ENCODE data around the gene PDZD8.
"Not testable (repeated sequence)": the region's sequence is repeated elsewhere in the genome, so short reads cannot be mapped to it uniquely, and the experiment has no call there.

PDZD8 gene

DNA sequence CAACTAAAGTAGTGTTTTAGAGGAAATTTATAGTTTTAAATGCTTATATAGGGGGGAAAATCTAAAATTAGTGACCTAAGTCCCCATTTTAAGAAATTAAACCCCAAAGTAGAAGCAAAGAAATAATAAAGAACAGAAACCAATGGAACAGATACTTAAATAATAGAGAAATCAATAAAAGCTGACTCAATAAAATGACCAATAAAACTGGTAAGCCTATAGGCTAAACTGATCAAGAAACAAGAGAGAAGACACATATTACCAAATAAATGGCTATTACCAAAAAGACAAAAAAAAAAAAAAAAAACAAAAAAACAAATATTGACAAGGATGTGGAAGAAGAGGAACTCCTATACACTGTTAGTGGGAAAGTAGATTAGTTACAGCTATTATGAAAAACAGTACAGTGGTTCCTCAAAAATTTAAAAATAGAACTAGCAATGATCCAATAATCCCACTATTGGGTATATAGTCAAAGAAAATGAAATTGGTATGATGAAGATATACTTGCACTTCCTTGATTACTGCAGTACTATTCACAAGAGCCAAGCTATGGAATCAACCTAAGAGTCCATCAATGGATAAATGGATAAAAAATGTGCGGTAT, 81.1 kb downstream of the PDZD8 start:
- no peak for DNase-seq (ENCODE audit: low spot score)

DNA sequence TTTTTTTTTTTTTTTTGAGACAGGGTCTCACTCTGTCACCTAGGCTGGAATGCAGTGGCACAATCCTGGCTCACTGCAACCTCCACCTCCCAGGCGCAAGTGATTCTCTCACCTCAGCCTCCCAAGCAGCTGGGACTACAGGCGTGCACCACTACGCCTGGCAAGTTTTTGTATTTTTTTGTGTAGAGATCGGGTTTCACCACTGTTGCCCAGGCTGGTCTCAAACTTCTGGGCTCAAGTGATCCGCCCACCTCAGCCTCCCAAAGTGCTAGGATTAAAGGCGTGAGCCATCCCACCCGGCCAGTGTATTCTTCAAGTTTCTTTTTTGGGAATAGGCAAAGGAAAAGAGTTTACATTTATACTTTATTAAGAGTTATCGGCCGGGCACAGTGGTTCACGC, 84.4 kb downstream of the PDZD8 start:
- not testable (repeated sequence) for DNase-seq (ENCODE audit: low spot score)

DNA sequence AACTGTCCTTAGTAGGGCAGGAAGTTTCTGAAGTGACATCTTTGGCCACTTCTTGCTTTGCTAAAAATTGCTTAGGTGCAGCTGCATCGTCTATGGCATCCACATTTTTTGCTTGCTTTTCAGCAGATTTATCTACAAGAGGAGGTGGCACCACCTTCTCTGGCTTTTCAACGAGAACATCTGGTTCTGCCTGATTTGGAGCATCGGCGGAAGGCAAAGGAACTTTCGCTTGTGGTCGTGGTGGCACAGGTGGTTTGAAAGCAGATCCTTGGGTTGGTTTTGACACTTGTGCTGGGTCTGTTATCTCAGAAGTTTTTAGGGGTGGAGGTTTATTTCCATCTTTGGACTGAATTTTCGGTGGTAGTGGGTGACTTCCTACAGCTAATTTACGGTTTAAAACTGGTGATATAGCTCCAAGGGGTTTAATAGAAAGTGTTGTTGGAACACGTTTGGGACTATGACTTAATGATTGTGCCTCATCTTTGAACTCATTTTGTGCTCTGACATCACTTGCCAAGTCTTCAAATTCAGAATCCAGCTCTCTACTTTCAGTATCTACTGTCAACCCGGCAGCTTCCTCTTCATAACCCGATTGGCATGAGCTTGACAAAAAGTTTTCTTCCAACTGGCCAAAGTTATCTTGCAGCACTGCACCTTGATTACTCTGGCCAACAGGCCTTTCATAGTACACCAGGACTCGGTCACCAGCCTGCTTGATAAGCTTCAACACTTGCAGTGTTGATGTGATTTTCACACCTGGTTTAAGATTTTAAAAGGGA, 90.3 kb downstream of the PDZD8 start:
- no peak for DNase-seq (ENCODE audit: low spot score)

DNA sequence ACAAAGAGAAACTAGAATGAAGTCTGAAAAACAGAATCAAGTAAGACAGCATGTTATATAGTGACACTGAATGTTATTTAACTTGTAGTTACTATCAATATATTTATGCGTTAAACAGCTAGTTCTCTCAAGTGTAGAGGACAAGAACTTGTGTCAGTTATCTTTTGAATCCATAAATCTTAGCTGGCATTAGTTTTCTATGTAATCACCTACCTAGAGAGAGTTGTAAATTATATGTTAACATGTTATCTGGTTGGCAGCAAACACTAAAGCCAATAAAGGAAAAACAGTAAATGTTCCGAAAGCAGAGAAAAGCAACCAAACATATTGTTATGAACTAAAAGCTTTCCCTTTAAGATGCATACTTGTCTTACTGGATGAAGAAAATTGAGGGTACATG, 97.6 kb downstream of the PDZD8 start:
- DNase-seq (ENCODE audit: low spot score): no peak

DNA sequence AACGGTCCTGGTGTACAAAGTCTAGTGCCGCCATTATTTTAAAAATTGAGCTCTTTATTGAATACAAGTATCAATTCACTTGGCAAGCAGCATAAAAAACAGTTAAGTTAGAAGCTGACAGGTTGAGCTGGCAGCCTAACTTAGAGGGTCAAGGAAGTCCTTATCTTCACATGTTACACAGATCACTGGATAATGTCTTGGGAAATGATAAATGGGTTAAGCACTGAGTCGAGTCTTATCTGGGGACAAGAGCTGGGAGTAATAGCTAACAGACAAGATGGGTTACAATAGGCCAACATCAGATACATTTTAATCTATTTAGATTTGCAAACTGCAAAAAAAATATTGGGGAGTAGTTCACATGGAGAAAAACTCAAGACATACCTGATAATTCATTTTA, 100.1 kb downstream of the PDZD8 start:
- no peak for DNase-seq (ENCODE audit: low spot score)

DNA sequence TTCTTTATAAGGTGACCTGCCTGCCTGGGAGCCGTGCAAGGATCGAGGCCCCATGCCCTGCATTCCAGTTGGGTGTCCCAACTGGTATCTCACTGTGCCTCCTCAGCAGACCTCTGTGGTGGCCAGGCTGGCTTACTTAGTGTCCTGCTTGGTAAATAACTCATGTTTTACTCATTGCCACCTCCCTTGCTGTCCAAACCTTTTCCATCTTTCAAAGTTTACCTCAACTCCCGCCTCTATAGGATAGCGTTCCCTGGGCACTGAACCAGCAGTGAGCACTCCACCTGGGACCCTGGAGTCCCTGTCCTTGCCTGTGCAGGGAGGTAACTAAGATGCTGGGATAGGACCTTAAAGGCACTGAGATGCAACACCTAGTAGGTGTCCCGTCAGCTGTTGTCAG, 100.7 kb downstream of the PDZD8 start:
- DNase-seq (ENCODE audit: low spot score): no peak

DNA sequence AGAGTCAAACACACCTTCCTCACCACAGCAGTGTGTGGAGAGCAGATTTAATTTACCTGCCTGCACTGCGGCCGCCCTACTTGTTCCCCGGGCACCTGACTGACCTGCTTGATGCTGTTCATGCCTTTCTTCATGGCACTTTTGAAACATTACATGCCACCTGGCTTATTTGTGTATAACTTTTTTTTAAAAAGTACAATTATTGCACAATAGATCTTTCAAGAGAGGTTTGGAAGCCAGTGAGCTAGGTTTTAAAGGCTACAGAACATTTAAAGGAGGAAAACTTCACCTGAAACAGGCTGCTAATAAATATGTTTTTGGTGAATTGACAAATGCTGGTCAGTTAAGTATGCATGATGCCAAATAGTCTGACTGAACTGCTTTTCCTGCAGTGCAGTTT, 101.3 kb downstream of the PDZD8 start:
- DNase-seq (ENCODE audit: low spot score): no peak

DNA sequence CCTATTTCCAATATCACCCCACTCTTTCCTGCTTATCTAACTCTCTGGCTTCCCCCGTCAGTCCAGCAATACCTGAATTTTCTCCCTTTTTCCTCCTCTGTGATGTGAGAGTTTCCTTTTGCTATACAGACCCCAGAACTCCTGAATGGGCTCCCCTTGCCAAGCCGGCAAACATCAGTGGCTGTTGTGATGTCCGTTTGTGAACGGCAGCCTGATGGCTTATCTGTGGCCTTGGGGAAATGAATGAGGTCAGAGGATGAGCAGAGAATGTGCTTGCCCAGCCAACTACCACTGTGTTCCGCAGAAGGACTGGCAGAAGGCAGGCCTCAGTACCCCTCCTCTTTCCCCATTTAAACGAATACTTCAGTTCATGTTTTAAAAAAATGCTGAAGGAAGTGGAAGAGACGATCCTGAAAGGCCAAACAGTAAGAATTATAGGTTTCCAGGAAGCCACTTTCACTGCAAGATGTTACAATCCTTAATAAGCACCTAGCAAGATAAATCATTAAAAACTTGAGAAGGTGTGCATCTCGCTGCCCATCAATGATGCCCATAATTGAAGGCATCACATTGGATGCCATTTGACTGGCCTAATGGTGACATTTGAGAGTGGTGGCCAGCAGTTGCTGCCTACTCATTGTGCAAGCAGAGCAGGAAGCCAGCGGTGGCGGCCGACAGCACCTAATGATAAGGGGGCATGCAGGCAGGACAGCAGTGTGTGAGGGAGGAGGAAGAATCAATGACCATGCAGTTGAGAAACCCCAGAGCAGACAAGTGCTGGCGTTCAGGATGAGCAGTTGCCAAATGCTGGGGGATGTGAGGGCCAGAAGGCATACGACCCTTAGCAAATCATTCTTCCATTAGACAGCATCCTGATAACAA, 102.8 kb downstream of the PDZD8 start:
- DNase-seq (ENCODE audit: low spot score): no peak

DNA sequence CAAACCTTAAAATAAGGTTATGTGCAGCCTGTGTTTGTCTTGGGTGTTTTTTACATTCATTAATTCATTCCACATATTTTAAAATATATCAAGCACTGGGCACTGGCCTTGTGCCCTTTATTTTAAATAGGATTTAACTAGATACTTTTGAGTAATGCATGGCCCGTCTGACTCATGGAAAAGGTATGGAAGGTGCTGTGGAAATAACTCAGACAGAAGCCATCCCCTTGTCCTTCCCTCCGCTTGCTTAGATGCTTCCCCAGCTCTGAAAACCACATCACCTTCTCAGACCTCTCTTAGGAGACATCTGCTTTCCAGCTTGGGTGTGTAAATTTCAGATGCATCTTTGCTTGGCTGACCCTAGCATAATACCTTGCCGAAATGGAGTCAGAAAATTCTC, 103.8 kb downstream of the PDZD8 start:
- DNase-seq (ENCODE audit: low spot score): no peak

DNA sequence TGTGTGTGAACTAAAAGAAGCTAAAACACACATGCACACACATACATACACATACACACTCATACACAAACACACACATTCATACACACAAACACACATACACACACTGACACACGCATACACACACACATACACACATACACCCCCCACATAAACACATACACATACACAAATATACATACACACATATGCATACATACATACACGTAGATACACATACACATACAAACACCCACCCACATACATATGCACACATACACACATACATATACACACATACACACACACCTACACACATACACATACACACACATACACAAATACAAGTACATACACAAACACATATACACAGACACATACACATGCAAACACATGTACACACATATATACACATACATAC, 106.3 kb downstream of the PDZD8 start:
- DNase-seq (ENCODE audit: low spot score): no peak

DNA sequence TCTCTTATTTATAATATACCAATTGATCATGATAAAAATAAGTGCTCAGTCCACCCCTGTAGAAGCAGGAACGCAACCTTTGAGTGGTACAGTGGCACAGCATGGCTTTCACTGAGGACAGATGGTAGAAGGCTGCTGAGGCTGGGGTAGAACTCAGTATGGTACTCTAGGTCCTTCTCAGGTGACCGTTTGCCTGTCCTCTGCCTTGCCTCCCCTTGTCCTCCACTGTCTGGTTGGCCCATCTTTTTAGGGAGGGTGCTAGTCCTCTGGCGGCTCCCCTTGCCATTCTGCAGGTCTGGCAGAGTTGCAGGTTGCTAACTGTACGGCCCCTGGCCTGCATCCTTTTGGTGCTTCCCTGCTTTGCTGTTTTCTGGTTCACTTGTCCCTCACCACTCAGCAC, 107.0 kb downstream of the PDZD8 start:
- DNase-seq (ENCODE audit: low spot score): no peak

DNA sequence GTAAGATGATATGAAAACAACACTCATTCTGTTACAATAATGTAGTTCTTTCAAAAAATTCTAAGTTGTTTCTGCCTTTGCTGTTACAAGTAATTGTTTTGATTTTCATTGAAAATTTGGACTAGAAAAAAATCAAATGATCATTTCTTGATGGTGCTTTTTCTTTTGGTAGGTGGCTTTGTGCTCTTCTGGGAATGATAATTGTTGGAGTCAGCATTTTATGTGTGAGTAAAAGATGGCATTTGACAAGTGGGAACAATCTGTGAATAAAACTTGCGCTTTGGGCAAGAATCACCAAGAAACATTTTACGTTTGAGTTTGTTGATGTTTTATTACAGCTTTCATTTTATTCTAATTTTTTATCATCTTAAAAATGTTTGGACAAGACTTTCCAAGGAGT, 108.4 kb downstream of the PDZD8 start:
- no peak for DNase-seq (ENCODE audit: low spot score)

DNA sequence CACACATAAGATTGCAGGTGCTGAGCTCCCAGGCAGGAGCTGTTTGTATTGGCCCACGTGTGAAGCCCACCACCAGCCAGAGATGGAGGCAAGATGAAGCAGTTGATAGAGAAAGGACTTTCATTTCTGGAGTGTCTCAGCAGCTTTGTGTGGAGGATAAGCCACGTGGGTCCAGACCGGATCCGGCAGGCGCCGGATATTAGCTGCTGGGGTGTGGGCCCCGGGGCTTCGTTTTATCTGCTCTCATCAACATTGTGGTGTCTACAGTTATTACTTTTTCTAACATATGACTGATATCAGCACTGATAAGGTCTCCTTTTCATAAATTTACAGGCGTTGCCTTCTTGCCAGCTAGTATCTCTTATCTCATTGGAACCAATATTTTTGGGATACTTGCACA, 108.8 kb downstream of the PDZD8 start:
- DNase-seq (ENCODE audit: low spot score): no peak

DNA sequence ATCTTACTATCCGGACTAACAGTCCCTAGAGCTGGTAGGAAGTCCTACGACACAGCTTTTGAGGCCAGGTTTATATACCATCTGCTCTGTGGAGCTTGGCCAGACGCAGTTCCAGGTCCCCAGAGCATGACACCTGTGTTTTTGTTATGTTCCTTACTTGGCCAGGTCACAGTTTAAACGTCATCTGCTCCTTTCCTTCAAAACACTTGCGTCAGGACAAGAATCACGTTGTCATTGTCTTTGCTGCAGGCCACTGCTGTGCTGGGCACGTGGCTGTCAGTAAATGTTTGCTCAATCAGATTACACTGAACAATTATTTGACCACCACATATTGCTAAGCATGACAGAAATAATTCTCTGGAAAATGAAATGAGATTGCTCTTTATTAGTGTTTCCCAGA, 110.5 kb downstream of the PDZD8 start:
- no peak for DNase-seq (ENCODE audit: low spot score)

DNA sequence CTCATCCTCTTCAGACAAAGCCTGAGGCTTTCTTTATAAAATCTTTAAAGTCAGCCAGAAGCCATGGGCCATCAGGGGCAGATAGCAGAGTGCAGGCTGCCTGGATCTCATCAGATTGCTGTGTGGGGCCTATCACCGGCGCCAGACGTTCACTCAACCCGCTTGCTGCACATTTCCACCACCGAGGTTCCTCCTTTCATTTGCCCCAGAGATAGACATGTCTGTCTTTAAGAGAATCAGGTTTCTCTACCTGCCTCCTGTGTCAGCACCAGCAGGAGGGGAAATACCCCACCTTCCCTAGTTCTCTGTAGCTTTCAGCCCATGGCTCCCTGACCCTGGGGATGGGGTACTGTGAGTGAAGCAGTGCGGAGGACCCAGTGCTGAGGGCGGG, 112.3 kb downstream of the PDZD8 start:
- no peak for DNase-seq (ENCODE audit: low spot score)

DNA sequence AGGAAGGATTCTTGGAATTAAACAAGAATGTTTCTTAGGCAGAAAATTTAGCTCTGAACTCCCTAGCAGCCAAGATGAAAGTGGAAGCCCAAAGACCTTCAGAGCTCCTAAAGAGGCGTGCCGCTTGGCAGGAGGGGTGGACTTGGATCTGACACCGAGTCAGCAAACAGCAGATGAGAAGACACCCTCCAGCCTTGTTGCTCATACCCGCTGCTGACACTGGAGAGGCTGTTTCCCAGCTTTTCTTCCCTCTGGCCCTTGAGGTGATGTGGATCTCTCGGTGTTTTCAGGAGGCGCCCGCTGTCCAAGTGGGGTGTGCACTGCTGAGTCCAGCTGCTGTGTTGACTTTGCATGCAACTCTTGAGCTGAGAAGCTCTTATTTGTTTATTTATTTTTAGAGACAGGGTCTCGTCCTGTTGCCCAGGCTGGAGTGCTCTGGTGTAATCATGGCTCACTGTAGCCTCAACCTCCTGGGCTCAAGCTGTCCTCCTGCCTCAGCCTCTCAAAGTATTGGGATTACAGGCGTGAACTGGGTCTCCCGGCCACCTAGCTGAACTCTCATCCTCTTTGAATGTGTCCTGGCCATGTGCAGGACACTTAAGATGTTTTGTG, 112.8 kb downstream of the PDZD8 start:
- no peak for DNase-seq (ENCODE audit: low spot score)

DNA sequence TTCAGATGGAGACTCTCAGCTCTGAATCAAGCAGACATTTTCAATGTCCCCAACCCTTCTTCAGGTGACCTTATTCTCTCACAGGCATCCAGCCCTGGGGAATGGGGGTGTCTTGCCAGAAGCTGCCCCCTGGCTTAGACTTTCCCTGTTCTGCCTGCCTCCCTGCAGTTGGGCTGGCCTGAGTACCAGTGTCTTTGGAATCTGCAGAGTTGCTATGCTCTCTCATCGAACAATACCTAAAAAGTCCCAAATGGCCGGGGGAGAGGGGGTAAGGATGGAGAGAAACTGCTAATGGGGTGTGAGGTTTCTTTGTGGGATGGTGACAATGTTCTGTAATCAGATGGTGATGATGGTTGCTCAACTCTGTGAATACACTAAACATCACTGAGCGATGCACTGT, 113.7 kb downstream of the PDZD8 start:
- DNase-seq (ENCODE audit: low spot score): no peak

DNA sequence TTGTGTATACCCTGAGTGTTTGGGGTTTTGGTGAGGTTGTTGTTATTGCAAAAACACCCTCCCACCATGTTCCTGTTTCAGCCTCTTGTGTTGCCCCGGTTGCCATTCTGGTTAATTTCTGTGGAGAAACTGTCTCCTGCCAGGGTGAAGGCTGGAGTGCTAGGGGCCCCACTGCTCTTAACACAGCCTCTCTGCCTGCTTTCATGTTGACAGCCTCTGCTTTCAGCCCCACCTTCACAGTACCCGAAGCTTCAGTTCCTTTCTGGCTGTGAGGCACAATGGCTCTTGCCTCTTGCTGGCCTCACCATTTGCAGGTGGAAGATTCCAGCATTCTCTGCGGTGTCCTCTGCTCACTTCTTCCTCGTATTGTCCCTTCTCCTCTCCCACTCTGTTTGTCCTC, 115.2 kb downstream of the PDZD8 start:
- DNase-seq (ENCODE audit: low spot score): no peak

DNA sequence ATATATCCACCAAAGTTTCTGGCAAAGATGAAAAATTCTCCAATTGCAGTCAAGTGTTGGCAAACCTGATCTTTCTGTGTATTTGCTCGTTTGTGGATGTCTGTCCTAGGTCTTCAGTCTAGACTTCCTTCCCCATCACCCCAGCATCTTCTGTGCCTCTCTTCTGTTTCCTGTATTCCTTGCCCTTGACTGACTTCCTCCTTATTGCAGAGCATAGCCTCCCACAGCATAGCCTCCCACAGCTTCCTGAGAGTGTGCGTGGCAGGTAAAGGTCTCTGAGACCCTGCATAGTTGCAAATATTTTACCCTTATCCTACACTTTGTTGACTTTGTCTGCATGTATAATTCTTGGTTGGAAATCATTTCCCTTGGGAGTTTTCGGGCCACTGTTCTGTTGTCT, 116.0 kb downstream of the PDZD8 start:
- no peak for DNase-seq (ENCODE audit: low spot score)

DNA sequence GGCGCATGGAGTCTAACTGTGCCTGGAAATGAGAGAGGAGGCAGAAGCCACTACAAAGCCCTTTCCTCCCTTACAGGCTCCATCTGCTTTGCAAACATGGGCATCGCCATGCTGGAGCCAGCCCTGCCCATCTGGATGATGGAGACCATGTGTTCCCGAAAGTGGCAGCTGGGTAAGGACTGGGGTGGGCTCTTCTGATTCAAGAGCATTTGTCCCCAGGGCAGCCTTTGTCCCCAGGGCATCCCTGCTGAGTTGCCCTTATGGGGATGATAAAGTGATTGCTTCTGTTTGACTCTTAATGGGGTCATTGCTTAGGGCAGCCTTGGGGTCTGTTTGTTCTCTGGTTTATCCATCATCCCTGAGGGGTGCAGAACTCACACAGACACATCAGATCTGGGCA, 117.5 kb downstream of the PDZD8 start:
- no peak for DNase-seq (ENCODE audit: low spot score)

DNA sequence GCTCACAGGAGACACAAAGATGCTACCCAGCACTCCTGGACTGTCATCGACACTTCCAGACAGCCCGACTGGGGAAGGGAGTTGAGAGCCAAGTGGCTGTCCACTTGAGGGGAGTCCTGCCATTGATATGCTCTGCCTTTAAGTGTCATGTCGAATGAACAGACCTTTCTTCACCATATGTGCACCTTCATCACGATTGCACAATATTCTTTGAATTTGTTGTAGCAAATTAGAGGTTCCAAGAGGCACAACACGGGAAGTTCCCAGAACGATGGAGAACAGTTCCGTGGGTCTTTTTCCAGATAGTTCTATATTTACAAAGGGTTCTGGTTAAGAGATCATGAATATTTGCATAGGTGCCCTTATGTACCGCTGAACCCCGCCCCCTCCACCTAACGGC, 118.3 kb downstream of the PDZD8 start:
- no peak for DNase-seq (ENCODE audit: low spot score)

DNA sequence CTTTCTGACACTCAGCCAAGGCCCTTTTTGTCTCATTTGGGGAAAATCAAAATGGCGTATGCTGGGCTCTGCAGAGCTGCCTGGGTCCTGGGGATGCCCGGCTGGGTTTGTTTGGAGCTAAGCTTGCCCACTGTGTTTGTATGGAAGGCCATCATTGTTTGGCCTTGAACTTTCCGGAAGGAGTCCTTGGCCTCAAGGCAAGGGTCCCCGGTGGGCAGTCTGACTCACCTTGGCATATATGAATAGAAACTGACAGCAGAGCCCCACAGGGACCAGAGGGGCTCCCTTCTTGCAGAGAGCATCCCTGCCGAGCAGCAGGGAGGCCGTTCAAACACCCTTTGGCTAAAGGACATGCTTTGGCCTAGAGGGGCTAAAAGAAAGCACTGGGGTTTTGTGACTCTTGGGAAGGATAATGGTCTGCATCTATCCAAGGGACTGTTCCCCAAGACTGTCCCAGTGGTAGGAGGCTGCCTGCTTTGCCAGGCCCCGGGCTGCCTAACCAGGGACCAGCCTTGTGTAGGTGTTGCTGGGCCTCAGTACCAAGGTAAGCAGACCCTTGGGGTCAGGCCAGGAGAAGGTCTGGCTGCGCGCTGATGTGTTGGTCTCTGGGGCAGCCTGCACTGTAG, 119.3 kb downstream of the PDZD8 start:
- DNase-seq (ENCODE audit: low spot score): no peak

Data from LoVo (cell line).